Fibroblast of the aortic adventitia (primary cell): ENCODE results near the gene FUOM. TPM values are rescaled to one million over a fixed set of nuclear protein-coding genes. Genes with fewer than 3 reads are reported as not detected.

Source experiments
- DNase-seq: peaks from one replicate; pipeline ENCODE4 v3.0.0-alpha.2; 2010; ENCODE audit warnings: low read depth
- H3K4me3 ChIP-seq: 2 replicates; pipeline ENCODE4 v1.5.1; 2011; ENCODE audit warnings: low read depth, mild to moderate bottlenecking, control low read depth, low read length, moderate library complexity
- total RNA-seq: library from RNA; depleted of rRNA; stranded (reverse); fragments of >200 nt; gene quantifications from 2 replicates; pipeline ENCODE4 v1.2.3, GENCODE V29; 2012; ENCODE audit warnings: low replicate concordance
- TF ChIP-seq, protein P1 (sequence below): IDR thresholded peaks from 2 replicates; pipeline ENCODE4 v1.5.1; 2011; ENCODE audit warnings: mild to moderate bottlenecking, low read length, control low read depth, inconsistent platforms; ENCODE audit not compliant: insufficient read depth

FUOM gene, protein sequence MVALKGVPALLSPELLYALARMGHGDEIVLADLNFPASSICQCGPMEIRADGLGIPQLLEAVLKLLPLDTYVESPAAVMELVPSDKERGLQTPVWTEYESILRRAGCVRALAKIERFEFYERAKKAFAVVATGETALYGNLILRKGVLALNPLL
- 4.0 and 16.9 TPM in 2 replicates for total RNA-seq

DNA sequence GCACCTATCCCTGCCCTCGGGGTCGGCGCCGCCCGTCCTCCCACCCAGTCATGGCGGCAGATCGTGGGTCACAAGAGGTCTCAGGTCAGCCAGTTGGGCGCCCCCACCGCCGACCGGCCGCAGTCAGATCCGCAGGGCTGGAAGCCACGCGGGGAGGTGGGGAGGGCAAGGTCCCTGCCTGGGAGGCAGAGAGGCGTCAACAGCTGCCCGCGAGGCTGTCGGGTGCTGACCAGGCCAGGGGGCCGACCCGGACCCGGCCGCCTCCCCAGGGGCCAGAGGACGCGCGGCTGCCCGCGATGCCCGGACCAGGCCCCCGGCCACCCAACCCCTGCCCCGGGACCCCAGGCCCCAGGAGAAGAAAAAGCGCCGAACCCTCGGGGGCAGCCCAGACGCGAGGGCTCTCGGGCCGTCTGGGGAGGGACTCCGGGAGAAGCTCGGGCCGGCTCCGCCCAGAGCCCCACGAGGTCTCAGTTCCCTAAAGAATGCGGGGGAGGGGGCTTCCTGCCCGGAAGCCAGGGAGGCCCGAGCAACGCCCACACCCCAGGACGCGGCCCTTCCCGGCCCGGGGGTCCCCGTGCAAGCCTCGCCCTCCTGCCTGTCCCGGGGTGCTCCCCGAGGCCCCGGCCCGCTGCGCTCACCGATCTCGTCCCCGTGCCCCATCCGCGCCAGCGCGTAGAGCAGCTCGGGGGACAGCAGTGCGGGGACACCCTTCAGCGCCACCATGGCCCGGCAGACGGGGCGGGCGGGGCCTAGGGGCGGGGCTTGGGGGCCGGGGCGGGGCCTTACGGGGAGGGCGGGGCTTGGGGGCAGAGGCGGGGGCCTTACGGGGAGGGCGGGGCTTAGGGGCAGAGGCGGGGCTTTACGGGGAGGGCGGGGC is at the start of gene FUOM:
TSS of gene FUOM (minus strand) at position 735 of the 877 bp plus-strand sequence. CDS start at position 723, 12 bp downstream.
- H3K4me3 ChIP-seq = peak within 1 kb of the TSS; percentile 67
- DNase-seq = peak; percentile 13
- TF ChIP-seq, protein P1, sequence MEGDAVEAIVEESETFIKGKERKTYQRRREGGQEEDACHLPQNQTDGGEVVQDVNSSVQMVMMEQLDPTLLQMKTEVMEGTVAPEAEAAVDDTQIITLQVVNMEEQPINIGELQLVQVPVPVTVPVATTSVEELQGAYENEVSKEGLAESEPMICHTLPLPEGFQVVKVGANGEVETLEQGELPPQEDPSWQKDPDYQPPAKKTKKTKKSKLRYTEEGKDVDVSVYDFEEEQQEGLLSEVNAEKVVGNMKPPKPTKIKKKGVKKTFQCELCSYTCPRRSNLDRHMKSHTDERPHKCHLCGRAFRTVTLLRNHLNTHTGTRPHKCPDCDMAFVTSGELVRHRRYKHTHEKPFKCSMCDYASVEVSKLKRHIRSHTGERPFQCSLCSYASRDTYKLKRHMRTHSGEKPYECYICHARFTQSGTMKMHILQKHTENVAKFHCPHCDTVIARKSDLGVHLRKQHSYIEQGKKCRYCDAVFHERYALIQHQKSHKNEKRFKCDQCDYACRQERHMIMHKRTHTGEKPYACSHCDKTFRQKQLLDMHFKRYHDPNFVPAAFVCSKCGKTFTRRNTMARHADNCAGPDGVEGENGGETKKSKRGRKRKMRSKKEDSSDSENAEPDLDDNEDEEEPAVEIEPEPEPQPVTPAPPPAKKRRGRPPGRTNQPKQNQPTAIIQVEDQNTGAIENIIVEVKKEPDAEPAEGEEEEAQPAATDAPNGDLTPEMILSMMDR = no peak

DNA sequence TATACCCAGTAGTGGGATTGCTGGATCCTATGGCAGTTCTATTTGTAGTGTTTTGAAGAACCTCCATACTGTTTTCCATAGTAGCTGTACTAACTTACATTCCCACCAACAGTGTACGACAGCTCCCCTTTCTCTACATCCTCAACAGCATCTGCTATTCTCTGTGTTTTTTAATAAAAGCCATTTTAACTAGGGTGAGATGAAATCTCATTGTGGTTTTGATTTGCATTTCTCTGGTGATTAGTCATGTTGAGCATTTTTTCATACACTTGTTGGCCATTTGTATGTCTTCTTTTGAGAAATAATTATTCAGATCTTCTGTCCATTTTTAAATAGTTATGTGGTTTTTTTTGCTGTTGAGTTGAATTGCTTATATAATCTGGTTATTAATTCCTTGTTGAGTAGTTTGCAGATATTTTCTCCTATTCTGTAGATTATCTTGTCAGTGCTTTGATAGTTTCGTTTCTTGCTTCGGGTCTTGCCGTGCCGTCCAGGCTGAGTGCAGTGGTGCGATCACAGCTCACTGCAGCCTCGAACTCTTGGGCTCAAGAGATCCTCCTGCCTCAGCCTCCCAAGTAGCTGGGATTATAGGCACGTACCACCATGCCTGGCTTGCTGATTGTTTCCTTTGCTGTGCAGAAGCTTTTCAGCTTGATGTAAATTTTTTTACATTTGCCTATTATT is 48.2 kb upstream of the FUOM start:
- no peak overlapping the region for H3K4me3 ChIP-seq
- DNase-seq = peak; percentile 7
- TF ChIP-seq, protein P1 = no peak

DNA sequence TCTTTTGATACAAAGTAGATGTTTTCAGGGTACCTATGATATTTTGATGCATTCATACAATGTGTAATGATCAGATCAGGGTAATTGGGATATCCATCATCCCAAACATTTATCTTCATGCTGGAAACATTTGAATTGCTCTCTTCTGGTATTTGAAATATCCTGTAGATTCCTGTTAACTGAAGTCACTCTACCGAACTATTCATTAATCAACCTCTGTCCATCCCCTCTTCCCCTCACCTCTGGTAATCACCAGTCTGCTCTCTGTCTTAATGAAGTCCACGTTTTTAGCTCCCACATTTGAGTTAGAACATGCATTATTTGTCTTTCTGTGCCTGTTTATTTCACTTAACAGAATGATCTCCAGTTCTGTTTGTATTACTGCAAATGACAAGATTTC is 47.5 kb upstream of the FUOM start:
- TF ChIP-seq, protein P1 = no peak
- no peak overlapping the region for H3K4me3 ChIP-seq
- no peak for DNase-seq

DNA sequence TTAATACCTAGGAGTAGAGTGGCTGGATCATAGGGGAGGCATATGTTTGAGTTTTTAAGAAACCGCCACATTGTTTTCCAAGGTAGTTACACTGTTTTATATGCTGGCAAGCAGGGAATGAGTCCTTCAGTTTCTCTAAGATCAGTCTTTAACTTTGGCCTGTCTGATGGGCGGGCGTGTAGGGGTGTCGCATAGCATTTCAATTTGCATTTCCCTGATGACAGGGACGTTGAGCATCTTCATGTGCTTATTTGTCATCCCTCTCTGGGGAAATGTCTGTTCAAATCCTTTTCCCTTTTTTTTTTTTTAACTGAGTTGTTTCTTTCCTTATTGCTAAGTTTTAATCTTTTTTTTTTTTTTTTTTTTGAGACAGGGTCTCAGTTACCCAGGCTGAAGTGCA is 46.0 kb upstream of the FUOM start:
- DNase-seq = no peak
- TF ChIP-seq, protein P1 = no peak
- no peak overlapping the region for H3K4me3 ChIP-seq

DNA sequence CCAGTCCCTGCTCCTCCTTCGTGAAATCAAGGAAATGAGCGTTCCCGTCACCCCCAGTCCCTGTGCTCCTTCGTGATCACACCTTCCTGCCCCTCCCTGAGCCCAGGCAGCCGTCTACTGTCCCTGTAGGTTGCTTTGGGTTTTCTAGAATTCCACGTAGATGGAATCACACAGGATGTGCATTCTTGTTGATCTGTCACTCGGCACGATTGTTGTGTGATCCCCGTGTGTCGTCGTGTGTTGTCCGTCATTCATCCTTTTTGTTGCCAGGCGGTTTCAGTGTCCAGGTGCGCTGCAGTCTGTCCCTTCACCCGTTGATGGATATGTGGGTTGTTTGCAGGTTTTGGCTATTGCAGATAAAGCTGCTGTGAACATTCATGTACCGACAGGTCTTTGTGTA is 45.5 kb upstream of the FUOM start:
- no peak overlapping the region for H3K4me3 ChIP-seq
- TF ChIP-seq, protein P1 = no peak
- DNase-seq = no peak

DNA sequence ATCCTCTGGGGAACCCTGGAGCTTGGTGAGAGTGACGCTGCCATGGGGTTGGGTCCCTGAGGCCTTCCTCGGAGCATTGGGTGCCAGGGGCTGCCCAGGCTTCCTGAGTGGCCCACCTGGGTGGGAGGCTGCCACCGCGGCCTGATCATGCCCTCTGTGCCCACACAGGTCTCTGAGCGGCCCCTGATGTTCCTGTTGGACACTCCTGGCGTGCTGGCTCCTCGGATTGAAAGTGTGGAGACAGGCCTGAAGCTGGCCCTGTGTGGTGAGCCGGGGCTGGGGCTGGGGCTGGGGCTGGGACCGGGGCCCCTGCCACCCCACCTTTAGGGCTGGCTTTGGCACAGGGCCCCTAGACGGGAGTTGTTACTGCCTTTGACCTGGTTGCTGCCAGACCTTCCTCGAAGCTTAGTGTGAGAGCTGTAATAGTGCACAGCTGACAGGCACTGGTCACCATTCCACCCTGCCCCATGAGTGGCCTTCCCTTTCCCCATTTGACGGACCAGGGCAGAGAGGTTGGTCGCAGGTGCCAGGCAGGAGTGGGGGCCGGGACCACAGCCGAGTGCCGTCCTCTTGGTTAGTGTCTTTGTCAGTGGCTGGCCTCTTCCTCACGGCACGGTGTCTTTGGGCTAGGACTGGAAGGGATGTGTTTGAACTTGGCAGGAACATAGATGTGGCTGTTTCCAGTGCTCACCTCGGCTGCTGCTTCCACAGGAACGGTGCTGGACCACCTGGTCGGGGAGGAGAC is 44.3 kb upstream of the FUOM start:
- DNase-seq = no peak
- TF ChIP-seq, protein P1 = no peak
- no peak overlapping the region for H3K4me3 ChIP-seq
